ENCODE measurements around the gene USF2.

USF2 gene

DNA sequence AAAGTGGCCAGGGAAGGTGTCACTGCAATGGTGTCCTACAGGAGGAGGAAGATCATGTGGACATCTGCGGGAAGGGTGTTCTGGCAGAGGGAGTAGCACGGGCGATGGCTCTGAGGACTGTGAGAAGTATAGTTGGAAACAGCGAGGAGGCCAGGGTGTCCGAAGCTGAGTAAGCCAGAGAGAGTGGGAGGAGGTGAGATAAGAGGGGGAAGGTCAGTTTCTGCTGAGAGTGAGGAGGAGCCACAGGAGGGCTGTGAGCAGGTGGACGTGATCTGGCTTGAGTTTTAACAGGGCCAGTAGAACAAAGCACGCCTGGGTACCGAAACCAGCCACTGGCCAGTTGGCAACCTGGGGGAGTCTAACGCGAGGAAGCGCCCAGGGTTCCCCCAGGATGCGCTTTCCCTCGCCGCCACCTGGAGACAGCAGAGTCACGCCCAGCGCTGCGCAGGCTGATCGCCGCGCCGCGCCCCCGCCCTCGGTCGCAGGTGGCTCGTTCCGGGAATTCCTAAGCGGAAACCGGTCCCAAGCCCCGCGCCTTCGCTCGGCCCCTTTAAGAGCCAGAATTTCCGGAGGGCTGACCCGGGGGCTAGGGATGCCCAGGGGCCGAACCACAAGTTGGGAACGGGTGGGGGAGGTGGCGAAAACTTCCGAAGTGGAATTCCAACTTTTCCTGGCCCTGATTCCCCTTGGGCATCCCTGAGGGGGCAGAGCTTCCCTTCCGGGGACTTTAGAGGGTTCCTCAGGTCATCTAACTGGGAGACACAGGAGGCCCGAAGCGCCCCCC is 21.0 kb upstream of the USF2 start:
- Histone ChIP-seq H3K9ac (ENCODE audit: low read length) (peak overlapping the region; percentile 92), H3K36me3 (ENCODE audit: control insufficient read depth, insufficient read depth, low read length) (peaks cover 20% of the 10 kb centered on the region), H3K9me3 (ENCODE audit: control insufficient read depth, insufficient read depth, low read depth, low read length) (no peaks in the 10 kb centered on the region), H3K27ac (ENCODE audit: low read depth, low read length) (peak overlapping the region; percentile 96), H3K27me3 (ENCODE audit: control insufficient read depth, insufficient read depth, low read length) (no peaks in the 10 kb centered on the region), H3K4me1 (ENCODE audit: control insufficient read depth, insufficient read depth, low read length) (peaks cover 9% of the 10 kb centered on the region), H3K4me3 (ENCODE audit: low read depth, low read length) (peak overlapping the region; percentile 68)

DNA sequence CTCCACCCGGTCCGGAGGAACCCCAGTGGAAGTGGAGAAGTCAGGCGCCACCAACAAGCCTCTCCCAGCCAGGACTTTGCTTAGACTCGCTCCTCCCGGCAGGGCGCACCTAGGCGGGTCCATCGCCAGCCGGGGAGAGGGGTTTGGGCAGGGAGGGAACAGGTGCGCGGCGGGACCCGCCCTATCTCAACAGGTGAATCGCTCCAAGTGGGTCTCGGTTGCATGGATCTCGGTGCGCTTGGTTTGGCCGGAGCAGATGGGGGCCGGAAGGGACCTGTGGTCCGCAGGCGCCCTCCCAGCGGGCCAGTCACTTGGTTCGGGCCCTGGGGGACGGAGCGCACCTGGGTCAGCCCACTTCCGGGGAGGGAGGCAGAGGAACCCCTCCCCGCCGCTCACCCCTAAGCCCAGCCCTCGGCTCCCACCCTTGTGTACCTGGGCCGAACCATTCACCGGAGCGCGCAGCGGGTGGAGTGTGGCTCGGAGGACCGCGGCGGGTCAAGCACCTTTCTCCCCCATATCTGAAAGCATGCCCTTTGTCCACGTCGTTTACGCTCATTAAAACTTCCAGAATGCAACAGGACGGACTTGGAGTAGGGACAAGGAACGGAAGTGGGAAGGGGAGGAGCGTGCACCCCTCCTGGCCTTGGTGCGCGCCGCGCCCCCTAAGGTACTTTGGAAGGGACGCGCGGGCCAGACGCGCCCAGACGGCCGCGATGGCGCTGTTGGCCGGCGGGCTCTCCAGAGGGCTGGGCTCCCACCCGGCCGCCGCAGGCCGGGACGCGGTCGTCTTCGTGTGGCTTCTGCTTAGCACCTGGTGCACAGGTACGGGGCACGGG is 20.2 kb upstream of the USF2 start, which contains the start of gene LSR:
LSR (plus strand) TSS at position 693 of the 836 bp plus-strand sequence; CDS start at position 714, 21 bp downstream.
- H3K4me3 ChIP-seq (ENCODE audit: low read depth, low read length), result peak within 1 kb of the TSS; percentile 68
- H3K9ac ChIP-seq (ENCODE audit: low read length), result peak within 1 kb of the TSS; percentile 92
- H3K27ac ChIP-seq (ENCODE audit: low read depth, low read length), result peak within 1 kb of the TSS; percentile 96
- H3K9me3 ChIP-seq (ENCODE audit: control insufficient read depth, insufficient read depth, low read depth, low read length), result no peaks in the 10 kb centered on the region
- H3K4me1 ChIP-seq (ENCODE audit: control insufficient read depth, insufficient read depth, low read length), result peaks cover 13% of the 10 kb centered on the region
- H3K27me3 ChIP-seq (ENCODE audit: control insufficient read depth, insufficient read depth, low read length), result no peaks in the 10 kb centered on the region
- H3K36me3 ChIP-seq (ENCODE audit: control insufficient read depth, insufficient read depth, low read length), result peaks cover 25% of the 10 kb centered on the region

DNA sequence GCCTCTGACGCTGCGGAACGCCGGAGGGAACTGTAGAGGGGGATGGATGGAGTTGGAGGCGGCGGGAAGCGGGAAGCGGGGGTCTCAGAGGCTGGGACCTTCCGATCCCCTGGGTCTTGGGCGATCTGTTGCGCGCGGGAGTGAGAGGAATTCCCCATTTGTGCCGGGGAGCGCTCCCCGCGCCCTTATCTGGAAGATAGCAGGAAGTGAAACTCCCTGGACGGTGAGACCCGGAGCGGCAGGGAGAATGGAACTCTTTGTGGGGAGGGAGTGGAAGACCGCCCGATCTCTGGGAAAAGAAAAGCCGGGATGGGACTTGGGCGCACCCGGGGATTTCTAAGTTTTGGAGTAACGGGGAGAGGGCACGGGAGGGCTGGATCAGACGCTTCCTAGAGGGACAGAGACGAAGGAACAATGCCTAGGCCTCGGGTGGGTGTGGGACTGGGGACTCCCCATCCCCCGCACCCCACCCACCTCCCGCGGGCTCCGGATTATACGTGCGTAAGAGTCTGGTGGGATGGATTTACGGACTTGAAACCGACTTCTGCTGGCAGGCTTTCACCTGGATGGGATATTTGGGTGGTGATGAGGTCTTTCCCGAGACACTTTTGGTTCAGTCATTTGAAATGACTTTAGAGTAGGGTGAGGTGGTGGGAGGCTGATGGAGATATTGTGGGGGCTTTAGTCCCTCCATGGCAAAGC is 19.5 kb upstream of the USF2 start:
- H3K4me3 ChIP-seq (ENCODE audit: low read depth, low read length), result peak overlapping the region; percentile 68
- no peaks in the 10 kb centered on the region for H3K9me3 ChIP-seq (ENCODE audit: control insufficient read depth, insufficient read depth, low read depth, low read length)
- peak overlapping the region; percentile 92 for H3K9ac ChIP-seq (ENCODE audit: low read length)
- peak overlapping the region; percentile 96 for H3K27ac ChIP-seq (ENCODE audit: low read depth, low read length)
- peaks cover 17% of the 10 kb centered on the region for H3K4me1 ChIP-seq (ENCODE audit: control insufficient read depth, insufficient read depth, low read length)
- peaks cover 32% of the 10 kb centered on the region for H3K36me3 ChIP-seq (ENCODE audit: control insufficient read depth, insufficient read depth, low read length)
- no peaks in the 10 kb centered on the region for H3K27me3 ChIP-seq (ENCODE audit: control insufficient read depth, insufficient read depth, low read length)

DNA sequence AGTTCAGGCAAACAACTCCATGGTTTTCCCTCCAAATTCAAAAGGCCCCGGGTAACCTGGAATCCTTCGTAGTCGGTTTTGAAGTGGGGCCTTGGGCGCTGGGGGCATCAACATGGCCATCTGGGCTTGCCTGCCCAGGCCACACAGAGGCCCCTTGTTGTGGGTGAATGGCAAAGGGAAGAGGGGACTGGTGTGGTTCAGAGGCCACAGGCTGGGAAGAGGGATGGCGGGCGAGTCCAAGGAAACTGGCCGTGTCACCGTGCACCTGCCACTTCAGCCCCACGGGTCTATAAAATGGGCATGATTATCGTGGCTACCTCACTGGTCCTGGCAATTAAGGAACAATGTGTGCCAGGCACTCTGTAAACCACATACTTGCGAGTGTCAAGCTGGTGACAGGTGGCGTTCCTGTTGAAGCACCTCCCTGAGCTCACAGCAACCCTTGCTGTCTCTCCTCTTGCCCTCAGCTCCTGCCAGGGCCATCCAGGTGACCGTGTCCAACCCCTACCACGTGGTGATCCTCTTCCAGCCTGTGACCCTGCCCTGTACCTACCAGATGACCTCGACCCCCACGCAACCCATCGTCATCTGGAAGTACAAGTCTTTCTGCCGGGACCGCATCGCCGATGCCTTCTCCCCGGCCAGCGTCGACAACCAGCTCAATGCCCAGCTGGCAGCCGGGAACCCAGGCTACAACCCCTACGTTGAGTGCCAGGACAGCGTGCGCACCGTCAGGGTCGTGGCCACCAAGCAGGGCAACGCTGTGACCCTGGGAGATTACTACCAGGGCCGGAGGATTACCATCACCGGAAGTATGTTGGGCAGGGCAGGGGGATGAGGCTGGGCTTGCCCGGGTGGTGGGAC is 18.7 kb upstream of the USF2 start:
- Histone ChIP-seq H3K9ac (ENCODE audit: low read length) (peak overlapping the region; percentile 92), H3K27ac (ENCODE audit: low read depth, low read length) (no peak overlapping the region), H3K9me3 (ENCODE audit: control insufficient read depth, insufficient read depth, low read depth, low read length) (no peaks in the 10 kb centered on the region), H3K4me3 (ENCODE audit: low read depth, low read length) (peak overlapping the region; percentile 68), H3K27me3 (ENCODE audit: control insufficient read depth, insufficient read depth, low read length) (no peaks in the 10 kb centered on the region), H3K36me3 (ENCODE audit: control insufficient read depth, insufficient read depth, low read length) (peaks cover 40% of the 10 kb centered on the region), H3K4me1 (ENCODE audit: control insufficient read depth, insufficient read depth, low read length) (peaks cover 19% of the 10 kb centered on the region)

DNA sequence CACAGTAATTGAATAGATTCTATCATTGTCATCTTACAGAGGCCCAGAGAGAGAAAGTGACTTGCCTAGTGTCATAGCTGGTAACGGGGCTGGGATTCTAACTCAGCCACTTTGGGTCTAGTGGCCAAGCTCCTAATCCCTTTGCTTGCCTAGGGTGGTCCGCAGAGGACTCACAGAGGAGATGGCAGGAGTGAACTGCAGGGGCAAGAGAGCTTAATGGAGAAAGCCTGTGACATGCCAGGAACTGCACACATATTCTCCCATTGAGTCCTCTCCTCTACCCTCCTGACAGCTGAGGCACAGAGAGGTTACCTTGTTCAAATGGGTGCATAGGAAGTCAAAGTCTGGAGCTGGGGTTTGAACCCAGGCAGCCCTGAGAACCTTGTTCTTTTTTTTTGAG is 17.3 kb upstream of the USF2 start:
- Histone ChIP-seq H3K4me3 (ENCODE audit: low read depth, low read length) (no peak overlapping the region), H3K27me3 (ENCODE audit: control insufficient read depth, insufficient read depth, low read length) (no peaks in the 10 kb centered on the region), H3K36me3 (ENCODE audit: control insufficient read depth, insufficient read depth, low read length) (peaks cover 50% of the 10 kb centered on the region), H3K9ac (ENCODE audit: low read length) (no peak overlapping the region), H3K4me1 (ENCODE audit: control insufficient read depth, insufficient read depth, low read length) (peaks cover 19% of the 10 kb centered on the region), H3K27ac (ENCODE audit: low read depth, low read length) (no peak overlapping the region), H3K9me3 (ENCODE audit: control insufficient read depth, insufficient read depth, low read depth, low read length) (no peaks in the 10 kb centered on the region)

DNA sequence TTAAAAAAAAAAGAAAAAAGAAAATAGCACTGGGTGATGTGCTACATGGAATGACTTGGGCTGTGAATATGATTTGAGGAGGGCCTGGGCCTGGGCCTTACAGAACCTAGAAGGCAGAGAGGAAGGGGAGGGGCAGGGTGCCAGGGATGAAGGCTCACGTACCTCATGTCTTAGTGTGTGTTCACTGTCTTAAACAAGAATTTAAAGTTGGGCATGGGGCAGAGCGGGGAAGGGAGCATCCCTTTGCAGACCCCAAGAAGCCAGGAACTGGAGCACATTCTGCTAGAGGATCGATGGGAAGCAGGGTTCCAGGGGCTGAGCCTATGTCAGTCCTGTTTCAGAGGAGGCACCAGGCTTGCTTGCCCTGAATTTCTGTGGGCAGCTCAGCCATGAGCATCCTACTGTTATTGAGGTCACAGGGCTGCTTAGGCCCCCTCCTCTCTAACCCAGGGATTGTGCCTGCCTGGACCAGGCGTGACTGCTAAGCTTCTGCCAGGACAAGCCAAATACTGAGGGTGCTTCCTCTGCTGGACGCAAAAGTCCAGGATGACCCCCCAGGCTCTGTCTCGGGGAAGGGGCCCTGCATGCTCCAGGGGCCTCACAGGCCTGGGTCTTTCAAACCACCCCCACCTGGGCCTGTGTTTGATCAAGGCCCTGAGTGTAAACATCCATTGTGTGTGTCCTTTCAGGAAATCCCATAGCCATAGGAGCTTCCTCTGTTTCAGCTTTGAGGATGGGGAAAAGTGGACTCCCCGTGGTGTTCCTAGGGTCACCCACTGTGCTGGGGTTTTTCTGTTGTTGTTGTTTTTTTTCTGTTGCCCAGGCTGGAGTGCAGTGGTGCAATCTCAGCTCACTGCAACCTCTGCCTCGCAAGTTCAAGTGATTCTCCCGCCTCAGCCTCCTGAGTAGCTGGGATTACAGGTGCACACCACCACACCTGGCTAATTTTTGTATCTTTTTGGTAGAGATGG is 15.2 kb upstream of the USF2 start:
- peak overlapping the region; percentile 14 for H3K9ac ChIP-seq (ENCODE audit: low read length)
- peaks cover 65% of the 10 kb centered on the region for H3K36me3 ChIP-seq (ENCODE audit: control insufficient read depth, insufficient read depth, low read length)
- H3K27ac ChIP-seq (ENCODE audit: low read depth, low read length), result no peak overlapping the region
- no peak overlapping the region for H3K4me3 ChIP-seq (ENCODE audit: low read depth, low read length)
- no peaks in the 10 kb centered on the region for H3K27me3 ChIP-seq (ENCODE audit: control insufficient read depth, insufficient read depth, low read length)
- no peaks in the 10 kb centered on the region for H3K9me3 ChIP-seq (ENCODE audit: control insufficient read depth, insufficient read depth, low read depth, low read length)
- H3K4me1 ChIP-seq (ENCODE audit: control insufficient read depth, insufficient read depth, low read length), result peaks cover 16% of the 10 kb centered on the region

DNA sequence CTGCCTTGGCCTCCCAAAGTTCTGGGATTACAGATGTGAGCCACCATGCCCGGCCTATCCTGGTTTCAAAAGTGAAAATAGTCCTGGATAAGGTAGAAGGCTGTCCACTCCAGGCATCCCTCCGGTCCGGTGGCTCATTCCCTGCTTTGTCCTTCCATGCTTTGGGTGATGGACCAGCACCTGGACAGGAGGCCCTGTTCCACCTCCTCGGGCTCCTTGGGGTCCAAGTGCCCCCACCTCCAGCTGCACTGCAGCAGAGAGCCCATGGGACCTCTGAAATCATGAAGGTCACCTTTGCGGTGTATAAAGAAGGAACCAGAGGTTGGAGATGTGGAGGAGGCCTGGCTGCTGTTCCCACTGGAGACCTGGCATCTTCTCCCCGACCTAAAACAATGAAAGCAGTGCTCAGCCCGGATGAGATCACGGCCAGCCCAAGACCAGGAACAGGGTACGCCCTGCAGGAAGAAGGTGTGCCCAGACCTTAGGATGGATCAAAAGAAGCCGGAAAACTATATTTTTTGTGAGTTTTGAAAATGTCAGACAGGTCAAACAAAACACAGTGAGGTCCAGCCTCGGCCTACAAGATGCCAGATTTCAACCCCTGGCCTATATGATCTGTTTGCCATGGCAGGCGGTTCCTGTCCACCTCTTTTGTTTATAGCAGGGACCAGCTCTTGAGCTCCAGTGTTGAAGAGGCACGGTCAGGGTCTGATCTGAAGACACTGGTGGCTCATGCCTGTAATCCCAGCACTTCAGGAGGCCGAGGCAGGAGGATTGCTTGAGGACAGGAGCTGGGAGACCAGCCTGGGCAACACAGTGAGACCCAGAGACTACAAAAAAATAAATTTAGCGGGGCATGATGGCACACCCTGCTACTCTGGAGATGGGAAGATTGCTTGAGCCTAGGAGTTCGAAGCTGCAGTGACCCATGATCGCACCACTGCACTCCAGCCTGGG is 14.1 kb upstream of the USF2 start:
- no peak overlapping the region for H3K9ac ChIP-seq (ENCODE audit: low read length)
- H3K9me3 ChIP-seq (ENCODE audit: control insufficient read depth, insufficient read depth, low read depth, low read length), result no peaks in the 10 kb centered on the region
- no peaks in the 10 kb centered on the region for H3K27me3 ChIP-seq (ENCODE audit: control insufficient read depth, insufficient read depth, low read length)
- H3K4me3 ChIP-seq (ENCODE audit: low read depth, low read length), result no peak overlapping the region
- H3K27ac ChIP-seq (ENCODE audit: low read depth, low read length), result no peak overlapping the region
- H3K4me1 ChIP-seq (ENCODE audit: control insufficient read depth, insufficient read depth, low read length), result peaks cover 16% of the 10 kb centered on the region
- H3K36me3 ChIP-seq (ENCODE audit: control insufficient read depth, insufficient read depth, low read length), result peaks cover 74% of the 10 kb centered on the region

DNA sequence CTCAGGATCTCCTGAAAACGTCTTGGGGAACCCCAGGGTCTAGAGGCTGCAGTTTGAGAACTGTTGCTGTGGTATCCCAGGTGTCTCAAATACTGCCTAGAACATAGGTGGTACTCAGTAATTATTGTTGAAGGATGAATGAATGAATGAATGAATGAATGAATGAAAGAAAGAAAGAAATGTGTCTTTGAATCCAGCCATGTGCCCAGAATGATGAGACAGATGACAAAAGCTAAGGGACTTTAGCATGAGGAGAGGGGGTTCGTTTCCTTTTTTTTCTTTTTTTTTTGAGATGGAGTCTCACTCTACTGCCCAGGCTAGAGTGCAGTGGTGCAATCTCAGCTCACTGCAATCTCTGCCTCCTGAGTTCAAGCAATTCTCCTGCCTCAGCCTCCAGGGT is 12.2 kb upstream of the USF2 start:
- Histone ChIP-seq H3K27me3 (ENCODE audit: control insufficient read depth, insufficient read depth, low read length) (no peaks in the 10 kb centered on the region), H3K4me3 (ENCODE audit: low read depth, low read length) (no peak overlapping the region), H3K9ac (ENCODE audit: low read length) (no peak overlapping the region), H3K9me3 (ENCODE audit: control insufficient read depth, insufficient read depth, low read depth, low read length) (no peaks in the 10 kb centered on the region), H3K27ac (ENCODE audit: low read depth, low read length) (no peak overlapping the region), H3K4me1 (ENCODE audit: control insufficient read depth, insufficient read depth, low read length) (peaks cover 11% of the 10 kb centered on the region; the same call in 1 of the 2 replicates), H3K36me3 (ENCODE audit: control insufficient read depth, insufficient read depth, low read length) (peaks cover 75% of the 10 kb centered on the region)

DNA sequence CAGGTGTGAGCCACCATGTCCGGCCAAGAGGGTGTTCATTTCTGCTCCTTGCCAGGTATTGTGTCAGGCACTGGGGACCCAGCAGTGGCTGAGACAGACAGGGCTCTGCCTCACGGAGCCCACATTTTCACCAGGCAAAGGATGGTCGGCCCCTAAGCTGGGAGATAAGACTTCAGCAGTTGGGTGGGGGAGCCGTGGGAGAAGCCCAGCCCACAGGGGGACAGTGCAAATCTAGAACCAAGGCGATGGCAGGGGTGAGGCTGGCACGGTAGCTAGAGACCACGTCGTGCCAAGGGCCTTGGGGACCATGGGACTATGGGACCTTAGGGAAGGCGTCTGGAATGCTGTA is 11.7 kb upstream of the USF2 start:
- no peak overlapping the region for H3K27ac ChIP-seq (ENCODE audit: low read depth, low read length)
- no peaks in the 10 kb centered on the region for H3K9me3 ChIP-seq (ENCODE audit: control insufficient read depth, insufficient read depth, low read depth, low read length)
- no peak overlapping the region for H3K9ac ChIP-seq (ENCODE audit: low read length)
- peaks cover 11% of the 10 kb centered on the region; the same call in 1 of the 2 replicates for H3K4me1 ChIP-seq (ENCODE audit: control insufficient read depth, insufficient read depth, low read length)
- no peaks in the 10 kb centered on the region for H3K27me3 ChIP-seq (ENCODE audit: control insufficient read depth, insufficient read depth, low read length)
- H3K36me3 ChIP-seq (ENCODE audit: control insufficient read depth, insufficient read depth, low read length), result peaks cover 77% of the 10 kb centered on the region
- no peak overlapping the region for H3K4me3 ChIP-seq (ENCODE audit: low read depth, low read length)
